Right forelimb (tissue), 1 donor: Measurements from ENCODE around the gene MSI2.

ENCODE experiments used
- DNase-seq: peaks from one replicate; pipeline ENCODE4 v3.0.0-alpha.2; 2018

The MSI2 gene

DNA sequence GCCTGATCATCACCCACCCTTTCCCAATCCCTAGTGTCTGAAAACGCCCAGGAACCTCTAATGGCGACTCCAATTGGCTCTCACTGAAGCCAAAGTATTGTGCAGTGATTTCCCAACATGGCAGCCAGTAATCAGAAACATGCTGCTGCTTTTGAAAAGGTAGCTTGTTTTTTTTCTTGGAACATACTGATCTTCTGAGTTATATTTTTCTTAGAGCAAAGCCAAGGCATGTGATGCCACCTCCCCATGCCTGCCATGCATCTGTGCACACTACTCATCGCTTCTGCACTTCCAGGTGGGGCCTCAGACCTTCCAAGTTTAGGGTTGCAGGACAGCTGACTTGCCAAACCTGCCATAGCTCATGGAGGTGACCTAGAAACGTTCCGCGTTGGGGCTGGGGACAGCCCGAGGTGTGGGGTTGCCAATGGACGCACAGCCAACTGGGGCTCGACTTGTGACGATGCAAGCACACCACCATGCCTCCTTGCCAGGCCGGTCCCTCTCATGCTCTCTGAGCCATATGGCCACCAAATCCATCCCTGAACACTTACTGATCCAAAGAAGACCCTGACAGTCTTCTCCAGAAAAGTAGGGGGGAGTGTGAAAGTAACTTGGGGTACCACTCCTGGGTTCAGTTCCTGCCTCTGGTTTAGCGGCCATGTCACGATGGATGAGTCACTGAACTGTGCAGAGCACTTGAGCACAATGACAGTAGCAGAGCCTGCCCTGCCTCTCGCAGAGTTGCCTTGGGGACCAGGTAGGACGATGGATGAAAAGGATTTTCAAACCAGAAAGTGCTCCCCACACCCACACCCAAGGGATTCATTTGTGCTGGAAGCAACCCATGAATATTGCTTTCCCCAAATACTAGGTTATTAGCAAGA lies 333.1 kb downstream of the MSI2 start:
- no peak for DNase-seq

DNA sequence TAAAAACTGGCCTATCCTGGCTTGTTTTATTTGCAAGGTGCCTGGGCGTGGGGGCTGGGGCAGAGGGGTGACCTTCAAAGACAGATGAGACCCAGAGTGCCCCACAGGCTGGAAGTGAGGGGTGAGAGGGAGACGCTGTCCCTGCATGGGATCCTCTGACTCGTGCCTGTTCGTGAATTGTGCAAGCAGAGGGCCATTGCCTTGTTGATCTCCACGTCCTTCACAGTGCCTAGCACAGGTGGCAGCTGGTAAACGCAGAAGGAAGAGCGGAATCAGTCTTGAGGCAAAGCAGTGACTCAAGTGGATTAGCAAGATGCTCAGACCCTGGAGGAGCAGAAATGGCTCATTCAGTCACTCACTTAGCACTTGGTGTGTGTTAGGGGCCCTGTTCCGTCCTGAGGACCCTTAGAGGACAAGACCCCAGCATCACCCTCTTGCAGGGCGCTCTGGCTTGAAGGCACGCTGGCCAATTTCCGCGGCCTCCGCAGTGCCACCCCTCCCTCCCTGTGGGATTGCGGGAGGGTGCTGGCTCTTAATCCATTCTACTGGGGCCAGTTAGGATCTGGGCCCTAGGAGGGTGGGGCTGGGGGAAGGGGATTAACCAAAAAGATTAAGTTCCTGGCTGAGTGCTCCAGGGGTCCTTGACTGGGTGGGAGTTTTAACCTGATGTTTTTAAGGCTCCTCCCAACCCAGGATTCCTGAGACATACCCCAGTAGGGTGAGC lies 337.6 kb downstream of the MSI2 start:
- DNase-seq = no peak

GRCh38 chr17:57594767-57595166 lies 338.4 kb downstream of the MSI2 start:
- no peak for DNase-seq

DNA sequence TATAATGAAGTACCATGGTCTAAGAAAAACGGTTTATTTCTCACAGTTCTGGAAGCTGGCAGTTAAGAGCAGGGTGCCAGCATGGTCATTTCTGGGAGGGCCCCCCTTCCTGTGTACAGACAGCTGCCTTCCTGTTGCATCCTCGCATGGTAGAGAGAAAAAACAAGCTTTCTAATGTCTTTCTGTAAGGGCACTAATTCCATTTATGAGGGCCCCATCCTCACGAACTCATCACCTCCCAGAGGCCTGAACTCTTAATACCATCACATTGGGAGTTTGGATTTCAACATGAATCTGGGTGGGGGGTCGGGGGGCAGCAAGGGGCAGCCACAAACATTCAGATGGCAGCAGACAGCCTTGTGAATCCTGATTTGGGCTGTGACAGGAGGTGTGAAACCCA lies 339.1 kb downstream of the MSI2 start:
- no peak for DNase-seq

DNA sequence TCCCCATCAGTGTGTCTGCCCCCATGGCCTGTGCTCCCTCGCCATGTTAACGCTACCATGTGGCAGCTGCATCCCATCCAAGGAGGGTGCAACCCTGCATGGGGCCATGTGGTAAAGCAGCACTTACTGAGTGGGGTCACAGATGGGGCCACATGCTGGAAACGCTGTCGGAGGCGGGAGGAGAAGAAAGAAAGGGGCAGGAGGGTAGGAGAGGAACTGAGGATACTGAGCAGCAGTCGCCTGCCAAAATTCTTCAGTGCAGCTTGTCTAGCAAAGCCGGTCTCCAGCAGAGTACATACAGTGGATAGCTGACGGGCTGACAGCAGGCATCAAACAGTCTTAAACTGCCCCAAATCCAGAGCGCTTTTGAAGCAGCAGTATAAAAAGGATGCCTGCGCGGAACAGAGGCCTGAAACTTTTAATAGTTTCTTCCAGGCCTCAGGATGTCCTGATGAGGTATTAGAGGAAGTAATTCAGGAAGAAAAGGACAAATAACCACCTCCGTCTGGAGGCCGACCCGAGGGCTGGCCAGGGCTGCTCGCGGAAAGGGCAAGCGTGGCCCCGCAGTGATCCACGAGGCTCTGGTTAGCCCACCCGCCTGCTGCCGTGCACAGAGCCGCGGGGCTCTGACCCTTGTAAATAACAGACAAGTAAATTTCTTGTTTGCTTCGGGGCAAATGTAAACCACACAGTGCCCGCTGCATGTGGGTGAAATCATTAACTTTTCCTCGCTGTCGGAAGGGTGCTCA lies 339.8 kb downstream of the MSI2 start:
- no peak for DNase-seq

DNA sequence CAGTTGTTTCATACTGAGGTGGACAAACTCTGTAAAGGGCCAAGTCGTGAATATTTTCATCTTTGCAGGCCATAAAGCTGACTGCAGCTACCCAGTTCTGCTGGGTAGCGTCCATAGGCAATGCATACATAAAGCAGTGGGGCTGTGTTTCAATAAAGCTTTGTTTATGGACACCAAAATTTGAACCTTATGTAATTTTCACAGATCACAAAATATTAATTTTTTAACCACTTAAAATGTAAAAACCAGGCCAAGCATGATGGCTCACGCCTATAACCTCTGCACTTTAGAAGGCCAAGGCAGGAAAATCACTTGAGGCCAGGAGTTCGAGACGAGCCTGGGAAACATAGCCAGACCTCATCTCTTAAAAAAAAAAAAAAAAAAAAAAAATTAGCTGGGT lies 340.8 kb downstream of the MSI2 start:
- no peak for DNase-seq

GRCh38 chr17:57597531-57598453 lies 341.5 kb downstream of the MSI2 start:
- peak; percentile 71 for DNase-seq

- no peak for DNase-seq
Measured at GRCh38 chr17:57599271-57600045, 343.1 kb downstream of the MSI2 start.

GRCh38 chr17:57600074-57600473 lies 343.8 kb downstream of the MSI2 start:
- DNase-seq = no peak

DNA sequence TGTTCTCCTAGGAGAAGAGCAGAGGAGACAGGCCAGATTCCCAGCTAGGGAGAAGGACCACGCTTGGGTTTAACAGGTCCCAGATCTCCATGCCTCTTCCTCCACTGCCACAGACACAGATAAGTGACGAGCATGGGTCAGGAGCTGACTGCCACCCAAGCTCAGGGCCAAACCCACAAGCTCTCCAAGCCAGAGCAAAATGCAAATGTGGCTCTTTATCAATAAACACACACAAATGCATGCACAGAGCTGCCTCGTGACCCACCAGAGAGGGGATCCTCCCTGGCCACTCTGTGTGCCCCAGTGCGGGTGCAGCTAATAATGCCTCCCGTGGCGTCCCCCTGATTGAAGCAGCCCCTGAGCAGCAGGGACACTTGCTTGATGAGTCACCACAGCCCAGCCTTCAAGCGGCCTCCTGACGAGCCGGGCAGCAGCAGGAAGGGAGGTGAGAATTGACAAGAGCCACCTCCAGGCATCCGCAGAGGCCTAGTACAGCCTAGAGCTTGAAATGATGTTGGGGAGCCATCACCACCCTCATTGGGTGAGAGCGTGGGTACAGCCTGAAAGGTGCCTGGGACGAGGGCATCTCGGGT lies 344.9 kb downstream of the MSI2 start:
- DNase-seq = no peak

DNA sequence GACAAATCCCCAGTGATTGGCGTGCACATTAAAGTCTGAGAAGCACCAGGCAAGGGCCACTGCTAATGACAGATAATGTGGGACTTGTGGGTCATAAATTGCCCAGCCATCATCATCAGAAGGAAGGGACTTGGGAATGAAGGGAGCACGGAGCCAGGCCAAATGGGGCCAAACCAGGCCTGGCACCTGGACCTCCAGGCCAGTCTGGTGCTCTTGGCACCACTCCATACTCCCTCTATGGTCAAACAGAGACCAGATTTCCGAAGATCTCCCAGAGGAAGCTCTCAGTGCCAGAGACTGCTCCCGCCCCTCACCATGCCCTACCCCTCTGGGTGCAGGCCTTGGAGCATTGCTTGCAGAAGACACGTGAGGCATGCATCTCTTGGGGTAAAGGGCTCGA lies 346.6 kb downstream of the MSI2 start:
- DNase-seq = no peak

- DNase-seq = no peak
Measured at GRCh38 chr17:57603546-57603945, 347.2 kb downstream of the MSI2 start.

DNA sequence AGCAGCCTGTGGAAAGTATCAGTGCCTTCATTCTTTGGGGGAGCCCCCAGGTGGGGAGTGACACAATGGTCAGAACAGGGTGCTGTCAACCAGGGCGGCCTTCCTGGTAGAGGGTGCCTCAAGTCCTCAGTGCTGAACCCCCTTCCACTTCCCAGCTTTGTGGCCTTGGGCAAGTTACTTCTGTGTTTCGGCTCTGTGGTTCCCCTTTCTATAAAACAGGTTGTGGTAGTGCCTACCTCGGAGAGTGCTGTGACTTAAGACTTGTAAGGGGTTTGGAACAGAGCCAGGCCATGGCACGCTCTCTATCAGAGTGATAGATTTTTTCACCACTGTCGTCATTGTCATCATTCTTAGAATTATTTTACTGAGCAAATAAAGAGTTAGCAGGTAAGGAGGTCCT lies 347.7 kb downstream of the MSI2 start:
- no peak for DNase-seq

DNA sequence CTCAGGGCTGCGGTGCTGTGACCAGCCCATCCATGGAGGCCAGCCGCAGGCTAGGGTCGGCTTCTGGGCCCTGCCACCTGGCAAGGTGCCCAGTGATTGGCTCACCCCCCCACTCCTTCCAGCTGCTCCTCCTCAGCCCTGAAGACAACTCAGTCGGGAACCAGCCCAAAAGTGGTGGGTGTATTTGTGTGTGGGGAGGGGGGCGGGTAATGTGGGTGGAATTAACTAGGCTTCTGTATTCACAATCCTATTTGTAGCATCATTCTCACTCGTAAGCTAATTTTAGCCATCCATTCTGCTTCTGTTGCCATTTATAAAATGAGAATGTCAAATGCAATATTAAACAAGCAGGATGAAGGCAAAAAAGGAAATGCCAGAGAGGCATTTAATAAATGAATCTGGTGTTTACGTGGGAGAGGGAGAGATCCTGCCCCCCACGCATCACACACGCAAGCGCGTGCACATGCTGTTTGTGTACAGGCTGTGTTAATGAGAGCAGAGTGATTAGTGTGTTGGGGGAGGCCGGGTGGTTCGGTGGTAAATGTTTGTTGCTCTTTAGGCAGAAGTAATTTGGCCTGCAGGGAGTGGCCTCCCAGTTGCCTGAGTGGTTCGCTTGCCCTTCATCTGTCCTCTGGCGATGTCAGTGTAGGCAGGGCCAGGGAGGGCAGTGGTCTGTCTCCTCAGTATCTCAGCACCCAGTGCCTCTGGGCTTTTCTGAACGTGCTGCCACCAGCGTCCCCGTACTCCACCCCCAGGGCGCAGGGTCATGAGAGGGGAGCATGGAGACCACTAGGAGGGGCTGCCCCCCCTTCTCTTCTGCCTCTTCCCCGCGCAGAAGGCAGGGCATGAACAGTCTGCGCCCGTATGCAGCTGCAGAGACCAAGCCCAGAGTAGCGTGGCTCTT lies 348.7 kb downstream of the MSI2 start:
- no peak for DNase-seq

GRCh38 chr17:57605675-57606105 lies 349.4 kb downstream of the MSI2 start:
- no peak for DNase-seq

GRCh38 chr17:57606111-57606875 lies 350.0 kb downstream of the MSI2 start:
- no peak for DNase-seq

DNA sequence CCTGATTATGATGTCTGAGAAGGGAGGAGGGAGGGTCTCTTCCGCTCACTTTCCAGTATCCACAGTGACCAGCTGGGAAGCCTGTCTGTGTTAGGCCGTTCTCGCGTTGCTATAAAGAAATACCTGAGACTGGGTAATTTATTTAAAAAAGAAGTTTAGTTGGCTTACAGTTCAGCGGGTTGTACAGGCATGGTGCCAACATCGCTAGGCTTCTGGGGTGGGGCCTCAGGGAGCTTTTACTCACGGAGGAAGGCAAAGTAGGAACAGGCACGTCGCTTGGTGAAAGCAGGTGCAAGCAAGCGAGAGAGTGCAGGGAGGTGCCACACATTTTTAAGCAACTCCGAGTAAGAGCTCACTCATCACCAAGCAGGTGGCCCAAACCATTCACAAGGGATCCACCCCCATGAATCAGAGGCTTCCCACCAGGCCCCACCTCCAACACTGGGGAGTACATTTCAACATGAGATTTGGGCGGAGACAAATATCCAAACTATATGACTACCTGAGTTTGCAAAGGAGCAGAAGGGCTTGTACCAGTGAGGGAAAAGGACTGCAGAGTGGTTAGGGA lies 351.3 kb downstream of the MSI2 start:
- DNase-seq = no peak

DNA sequence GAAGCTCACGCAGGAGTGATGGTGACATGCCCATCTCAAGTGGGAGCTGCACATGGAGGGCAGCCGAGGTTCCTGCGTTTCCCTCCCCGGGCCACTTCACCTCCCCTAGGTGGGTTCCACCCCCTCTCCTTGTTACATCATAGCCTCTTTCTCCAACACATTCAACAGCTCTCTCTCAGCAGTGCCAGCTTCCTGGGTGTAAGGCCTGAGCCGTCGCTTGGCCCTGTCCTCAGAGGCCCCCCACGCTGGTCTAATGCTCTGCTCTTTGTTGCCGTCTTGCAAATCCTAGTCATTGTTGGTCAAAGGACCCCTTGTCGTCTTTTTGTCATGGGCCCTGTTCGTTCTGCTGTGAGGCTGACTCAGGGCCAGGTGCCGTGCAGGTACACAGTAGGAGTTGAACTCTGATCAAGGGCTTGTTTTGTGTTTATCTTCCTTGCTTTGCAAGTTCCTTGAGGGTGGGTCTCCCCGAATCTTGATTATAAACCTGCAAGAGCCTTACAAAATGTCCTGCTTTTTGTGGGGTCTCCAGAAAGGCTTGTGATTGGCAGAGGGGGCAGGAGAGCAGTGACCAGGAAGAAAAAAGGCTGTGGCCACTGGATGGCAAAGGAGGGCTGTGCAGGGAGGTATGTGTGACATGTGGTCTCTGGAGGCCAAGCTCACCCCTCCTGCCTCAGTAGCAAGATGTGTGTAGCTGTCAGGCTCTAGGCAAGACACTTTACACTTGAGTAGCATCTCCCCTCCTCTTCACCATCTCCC lies 352.2 kb downstream of the MSI2 start:
- no peak for DNase-seq
